Skin of body (tissue), 2 donors: Measurements from ENCODE around the gene HKDC1. TPM values are rescaled to one million over a fixed set of nuclear protein-coding genes. Genes with fewer than 3 reads are reported as not detected.
"Not testable (repeated sequence)": the region's sequence is repeated elsewhere in the genome, so short reads cannot be mapped to it uniquely, and the experiment has no call there.

Experiments used
- DNase-seq: peaks from one replicate; lab custom pipeline; 2025; lab: John Stamatoyannopoulos, UW
- total RNA-seq: library from RNA; depleted of rRNA; stranded (reverse); fragments of >200 nt; gene quantifications from one replicate; pipeline ENCODE4 v1.2.3, GENCODE V29; 2014

Gene HKDC1
- total RNA-seq, 1 donor from 2014 or later = 0.10 TPM

GRCh38 chr10:69240455-69240854, 20.3 kb downstream of the HKDC1 start:
- no peak for DNase-seq

- no peak for DNase-seq
Measured at GRCh38 chr10:69241575-69241974, 21.4 kb downstream of the HKDC1 start.

- DNase-seq = no peak
Measured at GRCh38 chr10:69242040-69242851, 22.1 kb downstream of the HKDC1 start.

GRCh38 chr10:69242852-69243212, 22.7 kb downstream of the HKDC1 start:
- DNase-seq = no peak

GRCh38 chr10:69243817-69244216, 23.7 kb downstream of the HKDC1 start:
- no peak for DNase-seq

GRCh38 chr10:69246036-69246435, 25.9 kb downstream of the HKDC1 start:
- no peak for DNase-seq

- DNase-seq = no peak
Measured at GRCh38 chr10:69246581-69247312, 26.6 kb downstream of the HKDC1 start.

GRCh38 chr10:69247313-69247710, 27.2 kb downstream of the HKDC1 start:
- DNase-seq = no peak

GRCh38 chr10:69248117-69248730, 28.1 kb downstream of the HKDC1 start:
- no peak for DNase-seq

GRCh38 chr10:69250041-69250440, 29.9 kb downstream of the HKDC1 start:
- no peak for DNase-seq

GRCh38 chr10:69251417-69251816, 31.3 kb downstream of the HKDC1 start:
- DNase-seq = not testable (repeated sequence)

- DNase-seq = no peak
Measured at GRCh38 chr10:69253171-69253570, 33.0 kb downstream of the HKDC1 start.

- no peak for DNase-seq
Measured at GRCh38 chr10:69254877-69255276, 34.7 kb downstream of the HKDC1 start.

GRCh38 chr10:69259547-69260243, 39.6 kb downstream of the HKDC1 start:
- DNase-seq = peak; percentile 18

- no peak for DNase-seq
Measured at GRCh38 chr10:69261184-69261583, 41.1 kb downstream of the HKDC1 start.

GRCh38 chr10:69262292-69262751, 42.2 kb downstream of the HKDC1 start:
- no peak for DNase-seq

GRCh38 chr10:69265521-69265920, 45.4 kb downstream of the HKDC1 start:
- no peak for DNase-seq

- no peak for DNase-seq
Measured at GRCh38 chr10:69268761-69269416, 48.8 kb downstream of the HKDC1 start.

GRCh38 chr10:69269761-69270160, 49.6 kb downstream of the HKDC1 start:
- DNase-seq = no peak

GRCh38 chr10:69270990-69271389, 50.9 kb downstream of the HKDC1 start:
- DNase-seq = no peak

- DNase-seq = no peak
Measured at GRCh38 chr10:69272624-69273023, 52.5 kb downstream of the HKDC1 start.
